Lower lobe of right lung (tissue), 2 donors: ENCODE results near the gene LPCAT3. TPM values are rescaled to one million over a fixed set of nuclear protein-coding genes. Genes with fewer than 3 reads are reported as not detected.

Experiments used
- ATAC-seq, 2 donors: fragments of 200-7000 bp; cut with Tn5 transposase; one replicate each; pipeline ENCODE4 v1.9.1; 2020 to 2022; ENCODE audit warnings: mild to moderate bottlenecking in 2 of 2, moderate library complexity in 2 of 2
- DNase-seq: peaks from one replicate; pipeline ENCODE4 v3.0.0-alpha.2; 2020
- H3K27ac ChIP-seq: fragments of 200-600 bp; one replicate; pipeline ENCODE4 v1.8.0; 2022
- H3K27me3 ChIP-seq: fragments of 200-600 bp; one replicate; pipeline ENCODE4 v1.8.0; 2022; ENCODE audit warnings: low read depth
- H3K36me3 ChIP-seq: fragments of 200-600 bp; one replicate; pipeline ENCODE4 v1.8.0; 2022; ENCODE audit warnings: mild to moderate bottlenecking
- H3K4me1 ChIP-seq: fragments of 200-600 bp; one replicate; pipeline ENCODE4 v1.8.0; 2022
- H3K4me3 ChIP-seq: fragments of 200-600 bp; one replicate; pipeline ENCODE4 v1.8.0; 2022; ENCODE audit warnings: mild to moderate bottlenecking
- H3K9me3 ChIP-seq: fragments of 200-600 bp; one replicate; pipeline ENCODE4 v1.8.0; 2022
- intact Hi-C: fragments of 100-400 bp; cut with DNase I; formaldehyde crosslinking; loops from one replicate; pipeline ENCODE4 v1.11.0; 2022
- total RNA-seq: library from RNA; stranded (reverse); fragmentation: NEBNext Ultra II Directional; extraction: Animal tissue kit (Norgen Biotek cat#: 25700); gene quantifications from one replicate; pipeline ENCODE4 v1.2.1, GENCODE V29; 2021
- TF ChIP-seq, protein P1 (sequence below): fragments of 200-600 bp; IDR thresholded peaks from one replicate; pipeline ENCODE4 v1.8.0; 2022; ENCODE audit warnings: antibody characterized with exemption, mild to moderate bottlenecking
- donor health status: DM: no; HTN: yes; CAD: no; lungs with severe emphysema.

Gene LPCAT3
- total RNA-seq, 1 donor from 2014 or later: 67.7 TPM

DNA sequence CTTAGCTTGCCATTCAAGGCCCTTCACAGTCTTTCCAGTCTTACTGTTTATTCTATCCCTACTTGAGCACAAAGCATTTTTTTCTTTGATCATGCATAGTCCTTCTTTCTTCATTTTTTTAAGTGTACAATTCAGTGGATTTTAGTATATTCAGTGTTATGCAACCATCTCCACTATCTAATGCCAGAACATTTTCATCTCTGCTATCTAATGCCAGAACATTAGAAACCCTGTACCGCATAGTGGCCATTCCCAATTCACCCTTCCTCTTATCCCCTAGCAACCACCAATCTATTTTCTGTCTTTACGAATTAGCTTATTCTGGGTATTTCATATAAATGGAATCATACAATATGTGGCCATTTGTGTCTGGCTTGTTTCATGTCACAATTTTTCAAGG, 13.4 kb downstream of the LPCAT3 start:
- TF ChIP-seq, protein P1, sequence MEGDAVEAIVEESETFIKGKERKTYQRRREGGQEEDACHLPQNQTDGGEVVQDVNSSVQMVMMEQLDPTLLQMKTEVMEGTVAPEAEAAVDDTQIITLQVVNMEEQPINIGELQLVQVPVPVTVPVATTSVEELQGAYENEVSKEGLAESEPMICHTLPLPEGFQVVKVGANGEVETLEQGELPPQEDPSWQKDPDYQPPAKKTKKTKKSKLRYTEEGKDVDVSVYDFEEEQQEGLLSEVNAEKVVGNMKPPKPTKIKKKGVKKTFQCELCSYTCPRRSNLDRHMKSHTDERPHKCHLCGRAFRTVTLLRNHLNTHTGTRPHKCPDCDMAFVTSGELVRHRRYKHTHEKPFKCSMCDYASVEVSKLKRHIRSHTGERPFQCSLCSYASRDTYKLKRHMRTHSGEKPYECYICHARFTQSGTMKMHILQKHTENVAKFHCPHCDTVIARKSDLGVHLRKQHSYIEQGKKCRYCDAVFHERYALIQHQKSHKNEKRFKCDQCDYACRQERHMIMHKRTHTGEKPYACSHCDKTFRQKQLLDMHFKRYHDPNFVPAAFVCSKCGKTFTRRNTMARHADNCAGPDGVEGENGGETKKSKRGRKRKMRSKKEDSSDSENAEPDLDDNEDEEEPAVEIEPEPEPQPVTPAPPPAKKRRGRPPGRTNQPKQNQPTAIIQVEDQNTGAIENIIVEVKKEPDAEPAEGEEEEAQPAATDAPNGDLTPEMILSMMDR: no peak
- H3K27ac ChIP-seq: no peak overlapping the region
- H3K9me3 ChIP-seq: no peaks in the 10 kb centered on the region
- peaks cover 33% of the 10 kb centered on the region for H3K4me1 ChIP-seq
- no peak overlapping the region for H3K4me3 ChIP-seq
- ATAC-seq (no peak), DNase-seq (no peak)
- peaks cover 6% of the 10 kb centered on the region for H3K36me3 ChIP-seq
- intact Hi-C loops: no loop called here
- H3K27me3 ChIP-seq: no peaks in the 10 kb centered on the region

DNA sequence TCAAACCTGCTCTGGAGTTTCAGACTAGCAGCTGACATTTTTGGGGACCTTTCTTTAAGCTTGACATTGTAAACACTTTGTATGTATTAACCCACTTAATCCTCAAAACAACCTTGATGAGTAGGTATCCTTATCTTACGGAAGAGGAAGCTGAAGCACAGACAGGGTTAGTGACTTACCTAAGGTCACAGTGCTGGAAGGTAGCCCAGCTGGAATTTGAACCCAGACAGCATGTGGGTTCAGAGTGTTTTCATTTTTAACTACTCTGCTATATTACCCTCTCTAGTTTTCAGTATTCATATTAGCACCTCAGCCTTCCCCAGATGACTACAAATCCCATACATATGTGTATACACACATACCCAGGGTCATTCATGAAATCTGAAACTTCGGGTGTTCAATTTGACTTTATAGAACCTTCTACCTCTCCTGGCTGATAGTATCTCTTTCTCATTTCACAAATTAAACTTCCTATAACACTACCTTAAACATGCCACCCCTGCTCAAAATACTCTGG, 13.9 kb downstream of the LPCAT3 start:
- H3K4me3 ChIP-seq: no peak overlapping the region

DNA sequence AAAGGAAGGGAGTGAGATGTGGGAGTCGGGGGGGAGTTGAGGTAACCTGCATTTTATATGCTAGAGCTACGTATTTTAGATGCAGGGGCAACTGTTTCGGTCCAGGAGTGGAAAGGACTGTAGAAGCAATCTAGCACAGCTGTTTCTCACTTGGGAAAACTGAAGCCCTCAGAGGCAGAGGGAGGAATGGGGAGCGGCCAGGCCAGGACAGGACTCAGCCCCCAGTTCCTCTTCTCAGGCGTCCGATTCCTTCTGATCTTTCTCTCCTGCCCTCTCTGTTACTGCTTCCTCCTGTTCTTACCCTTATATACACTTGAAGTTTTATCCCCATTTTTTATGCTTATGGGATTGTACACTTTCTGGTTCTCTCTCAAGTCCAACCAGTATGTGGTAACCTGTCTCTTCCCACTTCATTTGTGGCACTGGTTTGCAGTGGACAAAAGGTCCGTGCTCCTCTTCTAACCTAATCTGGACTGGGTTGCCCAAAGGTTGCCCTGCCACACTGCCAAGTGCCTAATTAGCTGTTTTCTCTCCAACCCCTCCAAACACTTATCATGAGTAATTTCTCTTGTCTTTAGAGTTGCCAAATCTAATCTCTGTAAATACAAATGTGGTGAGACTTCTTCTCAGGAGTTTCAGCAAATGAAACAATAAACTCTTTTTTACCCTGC, 16.2 kb downstream of the LPCAT3 start:
- H3K9me3 ChIP-seq: no peaks in the 10 kb centered on the region
- intact Hi-C loops: no loop called here
- no peak overlapping the region for H3K27ac ChIP-seq
- ATAC-seq (no peak), DNase-seq (no peak)
- H3K4me1 ChIP-seq: peaks cover 7% of the 10 kb centered on the region
- H3K4me3 ChIP-seq: no peak overlapping the region
- TF ChIP-seq, protein P1: no peak
- H3K27me3 ChIP-seq: no peaks in the 10 kb centered on the region
- peaks cover 21% of the 10 kb centered on the region for H3K36me3 ChIP-seq

More for the DNA sequence above, 13.9 kb downstream of the LPCAT3 start:
- Histone ChIP-seq H3K36me3 (peaks cover 6% of the 10 kb centered on the region), H3K27me3 (no peaks in the 10 kb centered on the region), H3K4me1 (peaks cover 28% of the 10 kb centered on the region), H3K9me3 (no peaks in the 10 kb centered on the region), H3K27ac (no peak overlapping the region)
- intact Hi-C loops: no loop called here
- DNase-seq: no peak
- TF ChIP-seq, protein P1: no peak
- ATAC-seq: no peak

DNA sequence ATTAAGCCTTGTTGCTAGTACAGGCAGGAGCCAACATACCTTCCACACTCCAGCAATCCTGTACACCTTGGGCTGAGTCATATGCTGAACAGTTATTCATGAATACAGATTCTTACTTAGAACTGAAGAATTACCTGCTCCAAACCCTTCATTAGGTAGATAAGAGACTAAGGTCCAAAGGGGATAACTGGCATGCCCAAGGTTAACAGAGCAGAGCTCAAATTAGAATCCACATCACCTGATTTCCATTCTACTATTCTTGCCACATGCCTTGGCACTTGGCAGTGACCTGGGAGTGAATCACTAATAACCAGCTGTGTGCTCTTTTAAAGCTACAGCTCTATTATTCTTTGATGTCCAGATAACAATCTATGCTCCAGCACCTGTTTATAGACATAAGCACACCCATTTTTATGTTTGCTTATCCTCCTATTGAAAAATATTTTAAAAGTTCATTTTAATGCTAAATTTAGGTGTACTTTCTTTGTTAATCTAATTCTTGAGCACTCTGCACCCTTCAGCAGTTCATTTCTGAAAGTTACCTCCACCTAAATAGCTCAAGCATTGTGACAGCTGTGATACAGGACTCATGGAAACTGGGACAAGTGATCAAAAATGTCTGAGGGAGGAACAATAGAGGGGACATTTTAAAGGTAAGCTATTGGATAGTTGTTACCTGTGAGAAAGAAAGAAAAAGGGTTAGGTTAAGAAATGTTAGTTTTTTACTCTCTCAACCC, 19.4 kb downstream of the LPCAT3 start:
- H3K9me3 ChIP-seq: no peaks in the 10 kb centered on the region
- H3K36me3 ChIP-seq: peaks cover 24% of the 10 kb centered on the region
- no peak overlapping the region for H3K4me3 ChIP-seq
- ATAC-seq: peak; percentile 45 to 77
- no peak overlapping the region for H3K27ac ChIP-seq
- no peaks in the 10 kb centered on the region for H3K27me3 ChIP-seq
- TF ChIP-seq, protein P1: no peak
- H3K4me1 ChIP-seq: peaks cover 7% of the 10 kb centered on the region
- DNase-seq: no peak
- intact Hi-C loops: no loop called here

DNA sequence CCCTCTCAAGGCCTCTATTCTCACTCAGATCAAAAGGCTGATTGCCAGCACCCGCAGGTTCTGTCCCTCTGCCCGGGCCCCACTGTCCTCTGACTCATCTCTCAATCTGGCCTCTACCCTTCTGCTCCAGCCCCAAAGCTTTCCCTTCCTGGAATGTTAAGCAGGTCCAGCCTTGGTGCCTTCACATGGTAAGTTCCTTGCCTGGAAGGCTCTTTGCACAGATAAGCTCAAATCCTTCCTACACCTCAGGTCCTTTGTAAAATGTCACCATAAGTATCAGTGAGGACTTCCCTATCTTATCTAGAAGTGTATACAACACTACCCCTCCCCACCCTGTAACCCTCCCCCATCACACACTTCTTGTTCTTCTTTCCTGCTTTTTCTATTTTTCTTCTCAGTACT, 22.2 kb downstream of the LPCAT3 start:
- DNase-seq (no peak), ATAC-seq (peak; percentile 31 to 41)
- intact Hi-C loops: no loop called here
- no peaks in the 10 kb centered on the region for H3K9me3 ChIP-seq
- no peak overlapping the region for H3K27ac ChIP-seq
- H3K4me3 ChIP-seq: no peak overlapping the region
- peaks cover 24% of the 10 kb centered on the region for H3K36me3 ChIP-seq
- H3K4me1 ChIP-seq: no peaks in the 10 kb centered on the region
- H3K27me3 ChIP-seq: no peaks in the 10 kb centered on the region
- TF ChIP-seq, protein P1: no peak
